ENCODE measurements around the gene FBXW8.

GRCh38 chr12:116975779-116976393, 65.1 kb downstream of the FBXW8 start:
- TF ChIP-seq, protein P1, sequence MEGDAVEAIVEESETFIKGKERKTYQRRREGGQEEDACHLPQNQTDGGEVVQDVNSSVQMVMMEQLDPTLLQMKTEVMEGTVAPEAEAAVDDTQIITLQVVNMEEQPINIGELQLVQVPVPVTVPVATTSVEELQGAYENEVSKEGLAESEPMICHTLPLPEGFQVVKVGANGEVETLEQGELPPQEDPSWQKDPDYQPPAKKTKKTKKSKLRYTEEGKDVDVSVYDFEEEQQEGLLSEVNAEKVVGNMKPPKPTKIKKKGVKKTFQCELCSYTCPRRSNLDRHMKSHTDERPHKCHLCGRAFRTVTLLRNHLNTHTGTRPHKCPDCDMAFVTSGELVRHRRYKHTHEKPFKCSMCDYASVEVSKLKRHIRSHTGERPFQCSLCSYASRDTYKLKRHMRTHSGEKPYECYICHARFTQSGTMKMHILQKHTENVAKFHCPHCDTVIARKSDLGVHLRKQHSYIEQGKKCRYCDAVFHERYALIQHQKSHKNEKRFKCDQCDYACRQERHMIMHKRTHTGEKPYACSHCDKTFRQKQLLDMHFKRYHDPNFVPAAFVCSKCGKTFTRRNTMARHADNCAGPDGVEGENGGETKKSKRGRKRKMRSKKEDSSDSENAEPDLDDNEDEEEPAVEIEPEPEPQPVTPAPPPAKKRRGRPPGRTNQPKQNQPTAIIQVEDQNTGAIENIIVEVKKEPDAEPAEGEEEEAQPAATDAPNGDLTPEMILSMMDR (IDR thresholded peaks at IDR 0.05): no peak
- TF ChIP-seq POLR2A (IDR thresholded peaks at IDR 0.05): no peak

Data from thyroid gland (tissue), 4 donors.